GM18517 (cell line): ENCODE results near the gene PRDM16.

Experiments used
- ATAC-seq: cut with Tn5 transposase; IDR thresholded peaks from one replicate; pipeline ENCODE4 v1.9.1; 2021; ENCODE audit warnings: mild to moderate bottlenecking, moderate library complexity; ENCODE audit not compliant: unreplicated experiment

The PRDM16 gene

DNA sequence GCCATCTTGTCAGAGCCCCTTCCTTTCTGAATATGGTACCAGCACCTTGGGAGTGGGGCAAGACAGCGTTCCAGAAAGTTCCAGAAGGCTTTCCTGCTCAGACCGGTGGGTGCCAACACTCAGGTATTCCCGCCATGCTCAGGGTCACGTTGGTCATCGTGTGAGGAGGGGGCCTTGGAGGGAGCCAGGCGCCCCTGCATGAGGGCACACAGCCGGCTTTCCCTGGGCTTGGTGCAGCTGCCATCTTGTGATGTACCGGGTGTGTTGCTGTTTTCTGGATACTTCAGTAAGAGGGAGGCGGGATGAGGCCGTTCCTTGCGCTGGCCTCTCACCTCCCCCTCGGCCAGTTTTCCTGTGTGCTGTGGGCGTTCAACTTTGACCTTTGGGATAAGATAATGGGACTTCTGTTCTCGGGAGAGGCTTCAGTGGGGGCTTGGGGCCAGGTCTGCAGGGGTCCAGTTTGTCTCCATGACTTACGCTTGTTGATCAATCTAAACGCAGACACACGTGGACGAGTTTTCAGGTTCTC is 69.7 kb downstream of the PRDM16 start:
- ATAC-seq, result no peak

DNA sequence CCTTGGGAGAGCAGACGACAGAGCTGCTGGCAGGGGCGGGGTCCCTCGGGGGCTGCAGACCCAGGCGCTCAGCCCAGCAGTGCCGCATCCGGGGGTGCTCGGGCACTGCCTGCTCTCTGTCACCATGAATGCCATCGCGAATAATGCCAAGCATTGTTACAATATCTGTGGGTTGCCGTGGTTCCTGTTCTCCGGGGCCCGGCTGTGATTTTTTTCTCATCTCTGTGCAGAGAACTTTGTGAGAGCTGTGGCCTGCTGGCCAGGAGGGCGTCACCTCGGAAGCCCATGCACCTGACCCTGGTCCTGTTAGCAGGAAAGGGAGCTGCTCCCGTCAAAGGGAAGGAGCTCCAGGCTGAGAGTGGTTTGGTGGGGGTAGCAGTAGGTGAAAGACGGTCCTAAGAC is 70.4 kb downstream of the PRDM16 start:
- no peak for ATAC-seq

DNA sequence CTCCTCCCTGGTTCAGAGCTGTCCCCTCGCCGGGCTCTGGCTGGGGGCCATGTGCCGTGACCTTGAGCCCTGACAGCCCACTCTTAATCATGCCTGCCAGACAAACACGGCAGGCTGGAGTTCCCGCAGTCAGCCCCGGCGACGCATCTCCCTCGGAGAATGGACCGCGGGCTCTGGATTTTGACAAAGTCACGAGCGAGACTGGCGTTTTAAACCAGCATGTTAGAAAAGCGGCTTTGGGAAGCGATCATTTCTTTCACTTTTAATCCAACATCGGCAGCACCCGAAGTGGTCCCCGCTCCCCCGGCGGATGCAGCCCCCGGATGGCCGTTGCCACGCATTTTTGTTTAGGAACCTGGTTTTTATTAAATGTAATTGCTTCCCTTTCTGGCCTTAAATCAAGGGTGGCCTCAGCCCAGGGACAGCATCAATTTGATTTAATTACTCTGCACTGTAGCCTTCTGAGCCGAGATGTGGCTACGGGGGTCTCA is 70.9 kb downstream of the PRDM16 start:
- no peak for ATAC-seq

DNA sequence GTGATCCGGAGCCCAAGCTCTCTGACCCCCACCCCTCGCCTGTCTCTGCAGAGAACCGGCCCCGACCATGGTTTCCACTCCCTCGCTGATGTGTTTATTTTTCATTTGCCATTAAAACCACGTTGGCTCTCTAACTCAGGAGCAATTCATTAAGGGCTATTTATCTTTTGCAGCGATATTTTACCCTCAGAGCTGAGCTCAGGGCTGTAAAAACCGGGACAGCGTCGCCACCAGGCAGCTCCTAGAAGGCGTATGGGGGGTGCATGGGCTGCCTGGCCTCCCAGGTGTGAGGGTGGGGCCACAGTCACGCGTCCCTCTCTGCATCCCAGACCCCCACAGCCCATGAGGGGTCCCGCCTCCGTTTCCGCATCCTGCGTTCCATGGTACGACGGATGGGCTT is 71.4 kb downstream of the PRDM16 start:
- ATAC-seq, result no peak

DNA sequence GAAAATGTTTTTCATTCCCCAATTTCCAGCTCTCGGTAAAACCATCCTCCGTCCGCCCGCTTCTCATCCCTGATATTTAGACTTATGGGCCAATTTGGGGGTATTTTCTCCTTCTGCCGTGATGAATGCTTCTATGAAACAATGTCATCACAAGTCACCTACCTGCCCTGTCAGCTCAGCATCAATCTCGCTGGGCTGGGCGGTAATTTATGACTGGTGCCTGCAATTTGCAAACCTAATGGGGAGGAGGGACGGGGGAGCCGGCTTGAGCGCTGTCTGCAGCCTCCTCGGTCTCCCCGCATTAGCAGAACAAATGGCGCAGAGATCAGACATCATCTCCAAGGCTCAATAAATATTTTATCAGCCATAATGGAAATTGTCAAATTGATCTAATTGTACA is 72.1 kb downstream of the PRDM16 start:
- ATAC-seq, result no peak

DNA sequence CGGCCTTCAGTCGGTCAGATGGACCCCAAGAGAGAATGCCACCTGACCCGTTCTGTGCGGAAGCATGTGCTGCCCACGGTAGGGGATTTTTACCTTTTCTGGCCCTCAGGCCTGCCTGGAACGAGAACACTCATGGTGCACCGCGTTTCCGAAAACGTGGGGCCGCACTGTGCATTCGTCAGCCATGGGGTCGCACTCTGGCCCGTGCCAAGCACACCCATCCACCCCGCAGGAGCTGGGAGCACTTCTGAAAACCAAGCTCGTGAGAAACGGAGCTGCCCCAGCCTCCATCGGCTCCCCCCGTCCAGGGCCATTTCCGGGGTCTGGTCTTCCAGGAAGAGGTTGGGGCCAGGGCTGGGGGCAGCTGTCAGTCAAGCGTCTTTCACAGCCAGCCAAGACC is 72.8 kb downstream of the PRDM16 start:
- ATAC-seq, result no peak

DNA sequence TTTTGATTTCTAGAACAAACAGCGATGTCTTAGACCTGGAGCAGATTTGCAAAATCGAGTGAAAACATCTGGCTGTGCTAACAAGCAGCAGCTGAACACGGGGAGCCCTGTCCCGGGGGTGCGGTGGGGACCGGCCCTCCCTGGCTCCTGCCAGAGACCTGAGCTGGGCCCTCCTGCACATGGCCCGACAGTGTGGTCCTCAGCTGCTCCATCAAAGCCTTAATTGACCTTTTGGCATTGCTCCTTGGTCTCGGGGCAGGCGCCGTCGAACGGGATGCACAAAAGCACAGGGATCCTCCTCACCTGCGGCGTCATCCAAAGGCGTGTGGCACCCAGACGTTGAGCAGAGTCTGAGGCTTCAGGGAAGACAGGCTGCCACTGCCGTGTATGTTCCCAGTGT is 73.2 kb downstream of the PRDM16 start:
- no peak for ATAC-seq

DNA sequence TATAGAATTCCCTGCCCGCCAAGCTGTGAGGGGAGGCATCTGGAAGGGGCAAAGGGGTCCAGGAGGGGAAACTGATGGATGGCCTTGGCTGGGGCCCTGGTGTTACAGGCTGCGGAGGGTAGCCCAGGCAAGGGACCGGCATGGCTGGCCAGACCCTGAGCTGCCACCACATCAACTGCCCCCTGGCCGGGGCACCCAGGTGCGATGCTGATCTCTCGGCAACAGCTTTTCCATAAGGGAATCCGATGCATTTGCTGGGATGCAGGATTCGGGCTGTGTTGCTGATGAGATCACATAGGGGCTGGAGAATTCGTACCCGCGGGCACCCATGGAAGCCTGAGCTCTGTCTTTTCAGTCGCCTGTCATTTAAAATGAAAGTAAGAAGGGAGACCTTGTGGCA is 73.7 kb downstream of the PRDM16 start:
- no peak for ATAC-seq

DNA sequence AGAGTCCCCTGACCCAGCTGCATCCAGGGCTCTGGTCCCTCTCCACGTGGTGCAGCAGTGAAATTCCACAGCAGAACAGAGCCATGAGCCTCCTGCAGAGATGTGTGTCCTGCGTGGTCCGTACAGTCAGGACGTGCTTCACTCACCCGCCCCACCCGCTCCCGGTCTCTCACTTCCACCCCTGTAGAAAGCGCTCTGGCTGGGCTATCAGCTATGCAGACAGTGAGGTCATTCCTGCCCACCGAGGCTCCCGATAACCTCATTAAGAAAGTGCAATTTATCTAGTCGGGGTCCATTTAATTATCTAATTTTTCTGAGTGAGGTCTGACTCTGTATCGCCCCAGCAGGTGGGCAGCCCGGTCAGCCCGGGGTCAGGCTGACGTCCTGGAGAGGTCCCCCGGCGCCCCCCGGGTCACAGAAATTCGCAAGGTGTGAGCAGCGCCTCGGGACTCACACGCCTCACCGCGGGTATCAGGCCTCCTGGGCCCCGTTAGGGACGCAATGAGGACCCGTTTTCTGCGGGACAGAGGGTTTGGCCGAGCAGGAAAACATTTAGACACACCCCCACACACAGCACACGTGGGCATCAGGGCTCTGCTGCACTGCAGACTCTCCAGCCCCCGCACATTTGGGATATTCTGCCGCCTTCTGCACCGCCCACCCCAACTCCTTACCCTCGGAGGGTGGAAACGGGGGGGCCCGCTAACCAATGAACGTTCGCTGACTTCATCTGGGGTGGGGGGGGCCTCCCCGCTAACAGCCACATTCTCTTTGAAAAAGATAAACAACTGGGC is 76.7 kb downstream of the PRDM16 start:
- ATAC-seq, result no peak

DNA sequence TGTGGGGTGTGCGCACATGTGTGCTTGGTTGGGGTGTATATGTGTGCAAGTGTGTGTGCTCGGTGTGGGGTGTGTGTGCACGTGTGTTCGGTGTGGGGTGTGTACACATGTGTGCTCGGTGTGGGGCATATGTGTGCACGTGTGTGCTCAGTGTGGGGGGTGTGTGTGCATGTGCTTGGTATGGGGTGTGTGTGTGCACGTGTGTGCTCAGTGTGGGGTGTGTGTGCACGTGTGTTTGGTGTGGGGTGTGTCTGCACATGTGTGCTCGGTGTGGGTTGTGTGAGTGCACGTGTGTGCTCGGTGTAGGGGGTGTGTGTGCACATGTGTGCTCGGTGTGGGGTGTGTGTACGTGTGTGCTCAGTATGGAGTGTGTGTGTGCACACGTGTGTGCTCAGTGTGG is 77.5 kb downstream of the PRDM16 start:
- ATAC-seq, result no peak

DNA sequence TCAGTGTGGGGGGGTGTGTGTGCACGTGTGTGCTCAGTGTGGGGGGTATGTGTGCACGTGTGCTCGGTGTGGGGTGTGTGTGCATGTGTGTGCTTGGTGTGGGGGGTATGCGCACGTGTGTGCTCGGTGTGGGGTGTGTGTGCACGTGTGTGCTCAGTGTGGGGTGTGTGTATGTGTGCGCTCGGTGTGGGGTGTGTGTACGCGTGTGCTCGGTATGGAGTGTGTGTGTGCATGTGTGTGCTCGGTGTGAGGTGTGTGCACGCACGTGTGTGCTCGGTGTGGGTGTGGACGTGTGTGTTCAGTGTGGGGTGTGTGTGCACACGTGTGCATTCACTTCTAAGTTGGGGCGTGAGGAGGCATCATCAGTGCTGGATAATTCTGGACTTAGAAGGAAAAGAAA is 77.9 kb downstream of the PRDM16 start:
- no peak for ATAC-seq

DNA sequence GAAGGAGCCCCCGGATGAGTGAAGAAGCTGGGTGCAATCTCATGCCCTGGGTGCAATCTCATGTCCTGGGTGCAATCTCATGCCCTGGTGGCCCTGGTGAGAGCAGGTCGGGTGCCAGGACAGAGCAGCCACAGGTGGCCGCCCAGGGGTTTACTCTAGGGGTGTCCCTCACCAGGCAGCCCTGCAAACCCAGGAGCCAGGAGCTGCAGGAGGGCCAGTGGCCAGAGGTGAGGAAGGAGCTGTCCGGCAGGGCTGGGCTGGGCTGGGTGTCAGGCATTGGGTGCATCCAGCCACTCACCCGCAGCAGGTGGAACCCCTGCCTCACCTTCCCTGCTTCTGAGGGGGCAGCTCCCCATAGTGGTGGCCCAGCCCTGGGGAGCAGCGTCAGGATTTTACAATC is 79.2 kb downstream of the PRDM16 start:
- no peak for ATAC-seq

DNA sequence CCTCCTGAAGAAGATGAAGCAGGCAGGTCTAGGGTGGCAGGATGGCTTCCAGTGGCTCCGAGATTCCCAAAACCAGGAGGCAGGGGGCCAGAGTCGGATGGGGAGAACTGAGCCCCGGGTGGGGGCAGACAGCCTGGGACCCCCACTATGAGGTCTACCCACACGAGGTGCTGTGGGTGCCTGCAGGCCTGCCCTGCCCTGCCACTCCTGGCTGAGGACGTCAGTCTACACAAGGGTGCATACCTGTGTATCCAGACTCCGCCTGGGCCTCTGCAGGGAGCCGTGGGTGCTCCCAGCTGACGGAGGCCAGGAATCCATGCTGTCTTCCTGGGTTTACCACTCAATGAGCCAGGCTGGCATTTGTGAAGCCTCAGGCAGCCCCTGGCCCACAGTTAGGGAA is 80.3 kb downstream of the PRDM16 start:
- ATAC-seq, result no peak

DNA sequence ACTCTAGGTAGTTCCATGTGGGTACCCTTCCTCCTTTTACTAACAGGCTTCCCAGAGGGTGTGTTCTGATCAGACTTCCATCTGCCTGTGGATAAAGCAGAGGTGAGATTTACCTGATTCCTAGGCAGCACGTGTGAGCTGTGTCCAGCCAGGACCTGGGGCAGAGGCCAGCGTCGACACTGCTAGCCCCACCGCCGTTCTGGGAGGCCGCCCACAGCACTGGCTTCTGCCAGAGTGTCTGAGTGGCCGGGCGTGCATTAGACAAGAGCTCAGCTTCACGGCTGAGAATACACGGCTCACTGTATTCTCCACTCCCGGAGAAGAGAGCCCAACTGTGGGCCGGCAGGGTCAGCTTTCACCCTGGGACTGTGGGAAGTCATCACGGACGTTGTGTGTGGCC is 82.5 kb downstream of the PRDM16 start:
- ATAC-seq, result no peak

DNA sequence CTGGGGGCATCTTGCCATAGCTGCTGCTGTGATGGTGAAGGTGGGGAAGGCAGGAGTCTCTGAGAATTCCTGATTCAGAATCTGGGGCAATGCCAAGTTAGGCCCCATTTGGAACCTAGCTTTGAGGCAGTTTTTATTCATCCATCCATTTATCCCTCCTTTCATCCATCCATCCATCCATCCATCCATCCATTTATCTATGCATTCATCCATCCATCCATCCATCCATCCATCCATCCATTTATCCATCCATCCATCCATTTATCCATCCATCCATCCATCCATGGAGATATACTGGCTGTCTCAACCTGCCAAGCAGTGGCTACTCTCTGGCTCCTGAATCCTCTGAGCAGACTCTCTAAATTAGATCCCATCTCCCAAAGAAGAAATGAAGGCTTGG is 83.1 kb downstream of the PRDM16 start:
- ATAC-seq, result no peak

DNA sequence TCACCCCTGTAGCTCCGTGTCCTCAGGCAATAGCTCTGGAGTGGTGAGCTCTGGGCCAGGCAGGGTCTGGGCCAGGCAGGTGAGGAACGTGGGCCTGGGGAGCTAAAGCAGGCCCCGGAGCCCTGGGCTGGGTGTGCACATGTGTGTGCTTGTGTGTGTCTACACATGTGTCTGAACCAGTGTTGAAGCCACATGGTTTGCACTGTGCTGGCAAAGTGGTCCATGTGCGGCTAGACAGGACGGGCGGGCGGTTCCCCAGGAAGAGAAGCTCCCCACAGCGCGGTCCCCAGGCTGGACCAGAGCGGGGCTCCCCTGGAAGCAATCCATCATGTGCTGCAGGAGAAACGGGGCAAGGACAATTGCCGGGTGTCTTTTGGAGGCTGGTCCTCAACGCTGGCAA is 84.2 kb downstream of the PRDM16 start:
- ATAC-seq, result no peak

DNA sequence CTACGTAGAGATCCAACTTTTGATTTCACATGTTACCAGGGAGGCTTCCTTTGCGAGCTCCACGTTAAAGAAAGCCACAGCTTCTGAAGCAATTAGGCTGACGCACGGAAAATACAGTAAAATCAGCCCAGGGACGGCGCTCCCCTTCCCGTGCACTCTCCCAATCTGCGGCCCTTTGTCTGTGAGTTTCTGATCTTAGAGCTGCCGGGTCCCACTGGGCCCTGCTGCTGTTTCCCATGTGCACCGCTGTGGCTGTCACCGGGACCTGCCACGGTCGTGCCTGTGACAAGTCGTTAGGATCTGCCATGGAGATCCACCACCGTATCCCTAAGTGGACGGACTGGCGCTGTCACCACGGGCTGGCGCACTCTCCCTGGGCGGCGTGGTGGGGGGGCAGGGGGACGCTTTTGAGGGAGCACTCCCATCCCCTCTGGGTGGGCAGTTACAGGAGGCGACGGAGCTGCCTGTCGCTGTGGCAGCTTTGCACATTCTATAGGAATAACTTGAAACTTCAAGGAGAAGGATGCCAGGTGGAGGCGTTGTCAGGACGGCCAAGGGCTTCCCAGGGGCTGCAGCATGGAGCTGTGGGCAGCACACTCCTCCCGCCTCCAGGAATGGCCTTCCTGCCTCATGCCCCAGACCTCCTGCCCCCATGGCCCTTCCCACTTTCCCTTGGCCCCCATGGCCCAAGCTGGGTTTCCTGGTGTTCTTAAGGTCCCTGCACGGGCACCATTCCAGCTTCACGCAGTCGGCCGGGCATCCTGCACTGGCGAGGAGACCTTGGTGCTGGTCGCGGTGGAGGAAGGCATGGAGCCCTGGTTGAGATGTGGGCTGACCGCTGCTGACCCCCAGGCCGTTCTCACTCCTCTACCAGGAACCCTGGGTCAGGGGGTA is 85.1 kb downstream of the PRDM16 start:
- ATAC-seq, result no peak

DNA sequence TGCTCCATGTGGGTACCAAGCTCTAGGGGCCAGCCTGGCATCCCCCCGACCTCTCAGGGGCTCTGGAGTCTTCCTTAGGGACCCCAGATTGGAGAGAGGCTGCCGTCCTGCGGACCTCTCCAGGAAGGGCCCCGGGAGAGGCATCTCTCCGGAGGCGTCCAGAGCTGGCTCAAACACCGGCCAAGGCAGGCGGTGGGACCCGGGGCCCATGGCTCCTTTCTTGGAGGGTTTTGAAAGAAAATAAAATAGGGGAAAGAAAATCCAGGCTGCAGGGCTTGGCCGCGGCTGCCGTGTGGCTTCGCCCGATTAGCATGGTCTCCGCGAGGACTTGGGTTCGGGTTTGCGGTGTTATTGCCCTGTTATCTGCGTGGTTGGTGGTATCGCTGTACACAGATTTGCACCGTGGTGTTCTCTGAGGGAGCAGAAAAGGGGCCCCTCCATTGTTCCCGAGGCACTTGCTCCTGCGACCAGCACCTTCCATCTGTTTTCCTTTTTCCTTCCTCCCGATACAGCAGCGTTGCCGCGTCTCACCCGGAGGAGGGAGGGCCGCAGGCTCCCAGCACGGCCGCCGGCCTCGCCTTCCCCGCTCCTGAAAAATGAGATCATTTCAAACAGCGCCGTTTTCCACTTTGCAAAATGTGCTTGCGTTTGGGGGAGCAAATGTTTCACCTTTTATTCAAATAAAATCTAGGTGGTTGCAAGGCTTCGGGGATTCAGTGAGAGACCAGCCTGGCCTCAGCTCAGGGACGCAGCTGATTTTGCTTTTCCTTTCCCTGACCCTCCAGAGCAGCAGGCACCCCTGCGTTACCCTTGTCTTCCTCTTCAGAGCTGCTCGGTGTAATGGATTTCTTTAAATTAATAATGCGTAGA is 86.3 kb downstream of the PRDM16 start:
- ATAC-seq, result no peak

DNA sequence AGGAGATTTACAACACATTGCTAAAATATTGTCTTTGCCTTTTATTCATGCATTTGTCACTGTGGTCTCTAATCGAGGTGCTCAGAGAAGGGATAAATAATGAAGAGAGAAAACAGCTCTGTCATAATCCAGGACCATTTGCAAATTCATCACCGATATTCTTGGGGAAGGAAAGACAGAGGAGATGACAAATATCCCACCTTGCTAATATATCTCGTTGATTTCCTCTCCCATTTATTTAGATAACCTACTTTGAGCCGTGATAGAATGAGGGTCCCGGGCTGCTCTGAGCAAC is 86.9 kb downstream of the PRDM16 start:
- no peak for ATAC-seq

DNA sequence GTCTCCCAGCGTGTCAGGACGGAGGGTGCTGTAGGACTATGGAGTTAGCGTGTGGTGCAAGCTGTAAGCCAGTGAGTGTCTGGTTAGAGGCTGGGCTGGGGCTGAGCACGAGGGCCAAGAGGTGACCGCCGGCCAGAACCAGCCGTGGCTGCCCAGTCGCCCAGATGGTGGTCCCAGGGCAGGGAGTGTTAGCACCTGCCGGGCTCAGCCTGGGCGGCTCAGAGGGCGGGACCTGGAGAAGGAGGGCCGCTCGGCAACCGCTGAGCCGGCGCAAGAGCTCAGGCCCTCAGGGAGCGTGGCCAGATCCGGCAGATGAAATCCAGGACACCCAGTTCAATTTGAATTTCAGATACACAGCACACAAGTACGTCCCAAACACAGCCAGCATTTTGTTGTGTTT is 87.9 kb downstream of the PRDM16 start:
- no peak for ATAC-seq

DNA sequence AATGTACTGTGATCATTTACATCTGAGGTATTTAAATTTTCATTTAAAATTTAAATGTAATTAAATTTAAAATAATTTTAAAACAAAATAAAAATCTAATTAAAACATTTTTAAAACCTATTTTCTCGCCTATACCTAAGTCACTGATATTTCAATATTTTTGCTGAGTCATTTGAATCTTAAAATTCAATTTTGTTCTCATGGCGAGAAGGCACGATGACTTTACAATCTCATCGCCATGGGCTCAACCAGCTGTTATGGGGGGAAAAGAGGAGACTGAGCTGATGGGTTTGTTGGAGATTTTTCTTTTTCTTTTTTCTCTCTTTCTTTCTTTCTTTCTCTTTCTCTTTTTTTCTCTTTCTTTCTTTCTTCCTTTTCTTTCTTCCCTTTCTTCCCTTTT is 89.3 kb downstream of the PRDM16 start:
- ATAC-seq, result no peak
